ENCODE results near the gene NOP14. TPM values are rescaled to one million over a fixed set of nuclear protein-coding genes. Genes with fewer than 3 reads are reported as not detected.
"Not testable (repeated sequence)": the region's sequence is repeated elsewhere in the genome, so short reads cannot be mapped to it uniquely, and the experiment has no call there.

The NOP14 gene
- total RNA-seq, 2 experiments from 2014 or later = 49.1 to 50.7 TPM

DNA sequence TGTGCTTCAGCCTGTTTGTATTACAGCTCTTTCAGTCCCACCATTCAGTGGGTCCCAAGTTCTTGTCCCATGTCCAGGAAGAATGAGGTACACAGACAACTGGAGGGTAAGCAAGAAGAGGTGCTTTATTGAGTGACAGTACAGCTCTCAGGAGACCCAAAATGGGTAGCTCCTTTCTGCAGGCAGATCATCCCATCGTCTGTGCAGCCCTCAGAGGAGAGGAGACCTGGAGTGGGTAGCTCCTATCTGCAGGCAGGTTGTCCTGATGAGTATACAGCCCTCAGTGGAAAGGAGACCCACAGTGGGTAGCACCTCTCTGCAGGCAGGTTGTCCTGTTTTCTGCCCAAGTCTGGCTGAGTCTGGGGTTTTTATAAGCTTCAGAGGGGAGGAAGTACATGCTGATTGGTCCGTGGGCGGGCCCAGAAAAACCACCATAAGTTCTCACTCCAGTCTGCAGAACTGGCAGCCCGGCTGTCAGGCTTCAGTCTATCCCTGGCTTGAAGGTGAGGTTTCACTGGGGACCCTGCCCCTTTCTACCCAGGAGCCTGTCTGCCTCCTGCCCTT is 18.1 kb upstream of the NOP14 start:
- peaks cover 13% of the 10 kb centered on the region for H3K27me3 Mint-ChIP-seq
- H3K36me3 Mint-ChIP-seq (ENCODE audit: low read depth) = no peaks in the 10 kb centered on the region
- peaks cover 23% of the 10 kb centered on the region for H3K9me3 Mint-ChIP-seq
- H3K4me1 Mint-ChIP-seq = no peaks in the 10 kb centered on the region
- no peak overlapping the region for H3K4me3 Mint-ChIP-seq
- H3K27ac Mint-ChIP-seq = peak overlapping the region; percentile 27
- no peak for DNase-seq
- POLR2A ChIA-PET = no interaction called here
- CTCF ChIA-PET = interaction anchor here (0.6 to 1.3 kb wide), 2 partner anchors 15 to 18 kb away, joined by 3 read pairs; no protein-coding TSS in a partner anchor

DNA sequence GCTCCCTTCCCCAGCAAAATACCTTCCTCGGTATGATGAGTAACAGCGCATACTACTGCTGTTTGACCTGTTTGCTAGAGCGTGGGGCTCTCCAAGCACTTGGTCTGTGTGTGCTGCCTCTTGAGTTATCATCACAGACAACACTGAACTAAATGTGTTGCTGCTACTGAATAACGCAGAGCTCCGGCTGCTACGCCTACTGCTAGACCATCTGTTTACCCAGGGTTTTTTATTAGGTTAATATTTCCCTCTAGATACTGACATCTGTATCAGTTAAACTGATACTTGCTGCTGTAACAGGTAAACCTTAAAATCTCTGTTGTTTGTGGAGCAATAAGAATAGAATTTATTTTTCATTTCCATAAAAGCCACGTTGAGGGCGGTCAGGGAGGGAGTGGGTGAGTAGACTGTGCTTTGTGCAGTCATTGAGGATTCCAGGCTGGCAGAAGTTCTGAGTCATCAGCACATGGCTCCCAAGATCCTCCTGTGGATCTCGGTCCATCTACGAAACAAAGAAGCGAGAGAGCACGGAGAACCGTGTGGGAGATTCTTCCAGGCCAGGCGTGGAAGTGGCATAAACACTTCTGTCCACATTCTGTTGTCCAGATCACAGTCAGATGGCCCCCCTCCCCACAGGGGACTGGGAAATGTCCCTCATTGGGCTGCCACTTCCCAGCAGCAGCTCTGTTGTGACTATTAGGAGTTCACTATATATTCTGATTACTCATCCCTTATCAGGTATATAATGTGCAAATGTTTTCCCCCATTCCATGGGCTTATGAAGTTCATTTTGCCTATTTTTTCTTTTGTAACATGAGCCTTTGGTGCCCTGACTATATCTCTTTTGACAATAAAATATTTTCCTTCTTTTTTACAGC is 14.2 kb upstream of the NOP14 start:
- Mint-ChIP-seq H3K27ac (no peak overlapping the region), H3K4me3 (no peak overlapping the region), H3K4me1 (no peaks in the 10 kb centered on the region), H3K36me3 (ENCODE audit: low read depth) (no peaks in the 10 kb centered on the region), H3K27me3 (no peaks in the 10 kb centered on the region), H3K9me3 (peaks cover 14% of the 10 kb centered on the region)
- DNase-seq = no peak
- POLR2A ChIA-PET = no interaction called here
- CTCF ChIA-PET = interaction anchor here (0.8 to 2.9 kb wide), 10 partner anchors 10 to 67 kb away, joined by 3 to 11 read pairs (median 3); partner anchors contain the start of genes GRK4 and NOP14

DNA sequence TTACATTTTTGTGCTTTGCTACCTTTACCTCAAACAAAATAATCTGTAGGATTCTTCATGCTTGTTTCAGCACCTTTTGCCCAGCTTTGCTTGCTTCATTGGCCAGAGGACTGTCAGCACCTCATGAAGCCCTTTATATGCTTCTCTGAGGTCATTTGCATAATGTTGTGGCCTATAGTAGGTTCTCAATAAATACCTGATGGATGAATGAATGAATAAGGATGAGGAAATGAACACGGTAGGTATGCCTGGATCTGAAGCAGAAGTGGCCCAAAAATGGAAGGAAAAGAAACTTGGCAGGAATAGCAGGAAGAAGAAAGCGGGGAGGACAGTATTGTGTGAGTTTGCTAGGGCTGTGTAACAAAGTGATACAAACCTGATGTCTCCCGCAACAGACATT is 8.1 kb upstream of the NOP14 start:
- Mint-ChIP-seq H3K27me3 (no peaks in the 10 kb centered on the region), H3K9me3 (no peaks in the 10 kb centered on the region), H3K27ac (no peak overlapping the region), H3K36me3 (ENCODE audit: low read depth) (no peaks in the 10 kb centered on the region), H3K4me1 (no peaks in the 10 kb centered on the region), H3K4me3 (no peak overlapping the region)
- DNase-seq = no peak
- POLR2A ChIA-PET = no interaction called here
- CTCF ChIA-PET = interaction anchor here (0.5 kb wide), 1 partner anchor 193 kb away, joined by 3 read pairs; no protein-coding TSS in a partner anchor

DNA sequence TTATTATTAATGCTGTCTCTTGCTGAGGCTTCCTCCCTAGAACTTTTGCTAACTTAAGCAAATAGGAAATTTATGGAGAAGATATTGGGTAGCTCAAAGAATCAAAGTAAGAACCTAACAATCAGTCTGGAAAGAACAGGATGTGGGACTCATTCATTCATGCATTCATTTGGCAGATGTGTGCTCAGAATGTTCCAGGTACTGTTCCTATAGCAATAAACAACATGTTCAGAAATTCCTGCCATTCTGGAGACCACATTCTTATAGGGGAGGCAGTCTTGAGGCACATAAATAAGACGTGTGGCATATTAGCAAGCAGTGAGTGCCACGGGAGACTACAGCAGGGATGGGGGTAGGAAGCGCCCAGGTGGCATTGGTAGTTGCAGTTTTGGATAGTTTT is 5.2 kb upstream of the NOP14 start:
- Mint-ChIP-seq H3K4me3 (no peak overlapping the region), H3K4me1 (peaks cover 10% of the 10 kb centered on the region), H3K9me3 (no peaks in the 10 kb centered on the region), H3K27ac (no peak overlapping the region), H3K36me3 (ENCODE audit: low read depth) (peaks cover 6% of the 10 kb centered on the region), H3K27me3 (peaks cover 3% of the 10 kb centered on the region)
- ChIA-PET POLR2A (no interaction called here), CTCF (interaction anchor here (0.9 kb wide), 1 partner anchor 10 kb away, joined by 3 read pairs; no protein-coding TSS in a partner anchor)
- DNase-seq = no peak

DNA sequence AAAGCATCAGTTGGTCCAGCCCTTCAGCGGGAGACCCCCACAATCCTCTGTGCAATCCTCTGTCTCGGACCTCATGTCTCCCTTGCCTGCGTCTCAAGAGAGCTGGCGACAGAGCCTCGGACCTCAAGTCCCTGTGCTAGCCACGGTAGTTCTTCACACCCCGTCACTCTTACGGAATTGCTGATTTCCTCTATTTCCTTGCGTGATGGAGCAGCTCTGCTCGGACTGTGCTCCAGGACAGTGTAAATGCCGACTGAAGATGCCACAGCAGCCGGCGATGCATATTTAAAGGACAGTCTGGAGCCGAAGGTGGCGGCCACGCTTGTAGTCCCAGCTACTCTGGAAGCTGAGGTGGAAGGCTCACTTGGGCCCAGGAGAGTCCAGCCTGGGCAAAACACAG is 2.1 kb upstream of the NOP14 start:
- Mint-ChIP-seq H3K36me3 (ENCODE audit: low read depth) (peaks cover 11% of the 10 kb centered on the region), H3K9me3 (no peaks in the 10 kb centered on the region), H3K27me3 (peaks cover 3% of the 10 kb centered on the region), H3K27ac (no peak overlapping the region), H3K4me3 (peak overlapping the region; percentile 81), H3K4me1 (peaks cover 22% of the 10 kb centered on the region)
- DNase-seq = no peak
- ChIA-PET CTCF (interaction anchor here (0.6 to 1.2 kb wide), 4 partner anchors 52 to 202 kb away, joined by 3 to 7 read pairs (median 4); no protein-coding TSS in a partner anchor), POLR2A (no interaction called here)

DNA sequence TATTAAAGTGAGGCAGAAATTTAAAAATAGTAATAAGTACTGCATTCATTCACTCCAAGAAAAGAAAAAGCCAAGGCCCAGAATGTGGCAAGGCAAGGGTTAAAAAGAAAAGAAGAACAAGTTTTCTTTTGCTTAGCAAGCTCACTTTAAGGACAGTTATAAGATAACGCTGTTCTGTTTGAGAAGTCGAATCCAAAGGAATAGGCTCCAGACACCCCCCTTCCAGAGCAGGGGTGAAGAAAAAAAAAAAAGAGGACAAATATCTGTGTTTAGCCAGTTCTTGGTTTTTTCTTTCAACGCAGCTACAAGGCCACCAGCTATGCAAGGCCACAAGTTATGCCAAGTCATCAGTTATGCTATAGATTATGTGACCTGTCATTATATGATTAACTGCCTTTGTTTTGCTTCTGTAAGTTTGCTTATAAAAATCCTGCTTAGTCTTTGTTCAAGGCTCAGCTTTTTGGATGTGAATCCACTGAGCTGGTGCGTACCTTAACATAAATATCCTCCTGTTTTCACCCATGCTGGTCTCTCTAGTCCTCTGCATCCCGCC is 1.6 kb upstream of the NOP14 start:
- H3K4me1 Mint-ChIP-seq = peaks cover 25% of the 10 kb centered on the region
- no peak for DNase-seq
- peaks cover 3% of the 10 kb centered on the region for H3K27me3 Mint-ChIP-seq
- no peaks in the 10 kb centered on the region for H3K9me3 Mint-ChIP-seq
- ChIA-PET POLR2A (no interaction called here), CTCF (interaction anchor here (0.6 to 2.1 kb wide), 9 partner anchors 8 to 201 kb away, joined by 3 to 10 read pairs (median 4); no protein-coding TSS in a partner anchor)
- peak overlapping the region; percentile 75 for H3K27ac Mint-ChIP-seq
- peaks cover 11% of the 10 kb centered on the region for H3K36me3 Mint-ChIP-seq (ENCODE audit: low read depth)
- H3K4me3 Mint-ChIP-seq = peak overlapping the region; percentile 81

DNA sequence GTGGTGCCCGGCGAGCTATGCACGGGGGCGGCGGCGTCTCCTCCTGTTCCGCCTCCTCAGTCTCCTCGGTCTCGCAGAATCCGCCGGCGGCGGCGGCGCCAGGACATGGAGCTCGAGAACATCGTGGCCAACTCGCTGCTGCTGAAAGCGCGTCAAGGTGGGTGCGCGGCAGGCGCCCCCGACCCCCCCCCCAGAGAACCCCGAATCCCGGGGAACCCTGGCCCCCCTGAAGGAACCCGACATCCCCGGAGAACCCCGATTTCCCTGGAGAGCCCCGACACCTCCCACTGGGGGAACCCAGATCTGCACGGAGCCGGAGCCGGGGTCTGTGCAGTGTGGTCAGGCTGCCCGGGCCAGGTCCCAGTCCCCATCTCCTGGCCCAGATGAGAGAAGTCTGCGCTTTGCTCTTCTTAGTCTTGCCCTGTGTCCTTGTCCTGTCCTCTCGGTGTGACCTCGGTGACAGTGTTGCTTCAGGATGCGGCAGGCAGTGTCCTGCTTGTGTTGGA is 813 bp upstream of the NOP14 start:
- peak overlapping the region; percentile 75 for H3K27ac Mint-ChIP-seq
- DNase-seq = peak; percentile 55
- ChIA-PET POLR2A (no interaction called here), CTCF (interaction anchor here (0.6 to 2.1 kb wide), 17 partner anchors 8 to 329 kb away, joined by 3 to 10 read pairs (median 4); no protein-coding TSS in a partner anchor)
- peaks cover 29% of the 10 kb centered on the region for H3K4me1 Mint-ChIP-seq
- H3K27me3 Mint-ChIP-seq = peaks cover 3% of the 10 kb centered on the region
- H3K9me3 Mint-ChIP-seq = no peaks in the 10 kb centered on the region
- peak overlapping the region; percentile 81 for H3K4me3 Mint-ChIP-seq
- peaks cover 11% of the 10 kb centered on the region for H3K36me3 Mint-ChIP-seq (ENCODE audit: low read depth)

DNA sequence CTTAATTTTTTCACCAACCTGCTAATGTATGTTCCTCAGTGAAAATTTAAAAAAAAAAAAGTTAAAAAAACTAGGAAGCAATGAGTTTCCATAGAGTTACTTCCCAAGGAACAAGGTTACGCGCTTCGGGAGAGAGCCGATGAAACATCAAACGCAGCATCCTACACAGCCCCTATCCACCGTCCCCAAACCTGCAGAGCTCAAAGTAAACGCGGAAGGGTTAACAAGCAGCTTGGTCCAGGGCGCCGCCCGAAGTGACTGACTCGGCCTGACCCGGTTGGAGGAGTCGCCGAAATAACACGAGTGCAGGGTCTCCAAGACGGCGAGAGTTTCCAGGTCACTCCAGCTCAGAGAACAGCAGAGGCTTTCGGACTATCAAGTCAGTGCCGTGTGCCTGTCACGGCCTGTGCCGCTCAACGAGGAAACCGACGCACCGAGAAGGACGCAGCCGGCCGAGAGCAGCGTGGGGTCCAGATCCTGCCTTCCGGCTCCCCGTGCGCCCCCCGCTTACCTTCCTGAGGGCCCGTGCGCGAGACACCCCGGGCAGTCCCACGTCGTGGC is 512 bp downstream of the NOP14 start:
- peaks cover 21% of the 10 kb centered on the region for H3K36me3 Mint-ChIP-seq (ENCODE audit: low read depth)
- ChIA-PET CTCF (interaction anchor here (0.6 to 2.2 kb wide), 16 partner anchors 8 to 428 kb away, joined by 3 to 10 read pairs (median 4); no protein-coding TSS in a partner anchor), POLR2A (interaction anchor here (0.6 to 0.7 kb wide), 2 partner anchors 8 to 178 kb away, joined by 3 to 7 read pairs; no protein-coding TSS in a partner anchor)
- peaks cover 39% of the 10 kb centered on the region for H3K4me1 Mint-ChIP-seq
- peaks cover 3% of the 10 kb centered on the region for H3K27me3 Mint-ChIP-seq
- no peaks in the 10 kb centered on the region for H3K9me3 Mint-ChIP-seq
- peak; percentile 50 for DNase-seq
- peak overlapping the region; percentile 83 for H3K27ac Mint-ChIP-seq
- peak overlapping the region; percentile 81 for H3K4me3 Mint-ChIP-seq

DNA sequence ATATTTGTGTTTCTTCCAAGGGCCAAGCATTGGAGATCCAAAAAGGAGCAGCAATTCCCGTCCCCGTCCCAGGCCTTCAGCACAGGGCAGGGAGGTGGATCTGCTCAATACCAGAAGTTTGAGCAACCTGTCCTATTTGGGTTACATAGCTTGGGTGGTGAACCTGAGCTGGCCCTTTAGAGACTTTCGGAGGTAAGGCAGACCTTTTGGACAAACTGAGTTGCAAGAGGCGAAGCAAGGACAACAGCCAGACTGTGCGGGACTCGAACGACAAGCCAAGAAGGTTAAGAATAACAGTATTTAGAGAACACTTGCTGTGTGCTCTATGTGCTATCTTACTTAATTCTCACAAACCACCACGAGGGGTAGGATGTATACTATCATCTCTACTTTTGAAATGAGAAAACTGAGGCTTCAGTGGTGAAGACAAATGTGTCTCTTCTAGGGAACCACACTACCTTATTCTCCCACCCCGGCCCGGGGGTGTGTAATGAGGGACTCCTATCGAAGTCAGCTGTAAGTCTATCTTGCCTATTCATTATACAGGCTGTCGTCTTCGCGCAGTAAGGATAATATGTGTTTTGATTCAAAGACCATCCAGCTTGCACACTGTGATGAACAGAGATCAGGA is 1.3 kb downstream of the NOP14 start:
- peak overlapping the region; percentile 83 for H3K27ac Mint-ChIP-seq
- peak; percentile 59 for DNase-seq
- H3K27me3 Mint-ChIP-seq = peaks cover 3% of the 10 kb centered on the region
- no peaks in the 10 kb centered on the region for H3K9me3 Mint-ChIP-seq
- peak overlapping the region; percentile 81 for H3K4me3 Mint-ChIP-seq
- H3K36me3 Mint-ChIP-seq (ENCODE audit: low read depth) = peaks cover 25% of the 10 kb centered on the region
- ChIA-PET POLR2A (interaction anchor here (0.6 kb wide), 1 partner anchor 8 kb away, joined by 3 read pairs; no protein-coding TSS in a partner anchor), CTCF (interaction anchor here (0.6 to 2.2 kb wide), 13 partner anchors 8 to 427 kb away, joined by 3 to 5 read pairs (median 3); no protein-coding TSS in a partner anchor)
- peaks cover 44% of the 10 kb centered on the region for H3K4me1 Mint-ChIP-seq

DNA sequence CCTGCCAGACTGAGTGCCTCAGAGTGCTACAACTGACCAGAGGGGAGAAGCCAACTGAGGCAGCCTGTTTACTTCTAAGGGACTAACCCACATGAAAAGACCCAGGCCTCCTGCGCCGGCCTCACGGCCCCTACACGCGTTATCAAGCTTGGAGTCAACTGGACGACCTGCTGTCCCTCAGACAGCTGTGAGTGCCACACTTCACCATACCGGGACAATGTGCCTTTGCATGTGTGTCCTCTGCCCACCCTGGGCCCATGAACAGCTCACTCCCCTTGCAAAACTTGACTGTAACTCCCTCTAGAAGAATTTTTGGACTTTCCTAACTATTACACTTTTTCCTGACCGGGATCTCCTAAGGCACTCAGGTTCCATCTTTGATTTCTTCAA is 1.8 kb downstream of the NOP14 start:
- peak overlapping the region; percentile 81 for H3K4me3 Mint-ChIP-seq
- peaks cover 27% of the 10 kb centered on the region for H3K36me3 Mint-ChIP-seq (ENCODE audit: low read depth)
- DNase-seq = peak; percentile 29
- H3K9me3 Mint-ChIP-seq = no peaks in the 10 kb centered on the region
- H3K27ac Mint-ChIP-seq = peak overlapping the region; percentile 83
- ChIA-PET POLR2A (no interaction called here), CTCF (interaction anchor here (1.0 to 2.2 kb wide), 6 partner anchors 10 to 197 kb away, joined by 3 to 5 read pairs (median 4); no protein-coding TSS in a partner anchor)
- H3K4me1 Mint-ChIP-seq = peaks cover 46% of the 10 kb centered on the region
- H3K27me3 Mint-ChIP-seq = peaks cover 3% of the 10 kb centered on the region

DNA sequence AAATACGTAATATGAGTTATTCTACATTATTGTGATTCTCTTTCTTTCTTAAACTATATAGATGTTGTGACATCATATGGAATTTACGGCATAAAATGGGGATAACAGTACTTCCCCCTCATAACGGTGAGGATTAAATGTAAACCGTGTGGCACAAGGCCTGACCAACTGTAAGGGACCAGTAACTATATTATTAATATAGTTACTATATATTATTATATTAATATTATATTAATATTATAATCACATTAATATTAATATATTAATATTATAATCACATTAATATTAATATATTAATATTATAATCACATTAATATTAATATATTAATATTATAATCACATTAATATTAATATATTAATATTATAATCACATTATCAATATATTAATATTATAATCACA is 2.8 kb downstream of the NOP14 start:
- not testable (repeated sequence) for H3K27me3 Mint-ChIP-seq

DNA sequence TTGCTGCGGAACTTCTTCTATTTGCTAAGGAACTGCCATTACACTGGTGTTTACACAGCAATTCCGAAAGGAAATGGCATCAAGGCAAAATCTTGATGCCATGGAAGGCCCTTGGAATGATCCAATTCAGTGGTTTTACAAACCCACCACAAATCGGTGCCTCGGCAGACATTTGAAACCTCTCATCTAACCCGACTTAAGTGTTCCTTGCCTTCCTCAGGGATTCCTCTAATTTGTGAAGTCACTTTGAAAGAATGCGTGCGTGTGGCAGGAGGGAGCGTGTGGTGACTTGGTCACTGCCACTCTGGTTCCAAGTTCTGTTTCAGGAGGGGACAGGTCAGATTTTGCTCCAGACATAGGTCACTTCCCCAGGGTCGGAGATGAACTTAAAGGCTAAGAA is 4.8 kb downstream of the NOP14 start:
- DNase-seq = no peak
- no peak overlapping the region for H3K4me3 Mint-ChIP-seq
- H3K36me3 Mint-ChIP-seq (ENCODE audit: low read depth) = peaks cover 44% of the 10 kb centered on the region
- no peaks in the 10 kb centered on the region for H3K27me3 Mint-ChIP-seq
- no peaks in the 10 kb centered on the region for H3K9me3 Mint-ChIP-seq
- no peak overlapping the region for H3K27ac Mint-ChIP-seq
- peaks cover 62% of the 10 kb centered on the region for H3K4me1 Mint-ChIP-seq
- CTCF ChIA-PET = interaction anchor here (1.1 to 2.0 kb wide), 2 partner anchors 23 to 211 kb away, joined by 4 to 5 read pairs; no protein-coding TSS in a partner anchor
- POLR2A ChIA-PET = no interaction called here

More for the DNA sequence above, 2.8 kb downstream of the NOP14 start:
- H3K27ac Mint-ChIP-seq, H3K4me3 Mint-ChIP-seq, CTCF ChIA-PET, DNase-seq, H3K9me3 Mint-ChIP-seq, POLR2A ChIA-PET: not testable (repeated sequence)
- Mint-ChIP-seq H3K4me1 (peaks cover 56% of the 10 kb centered on the region), H3K36me3 (ENCODE audit: low read depth) (peaks cover 34% of the 10 kb centered on the region)
